WTC11 (cell line): Measurements from ENCODE around the gene OGDH. TPM values are rescaled to one million over a fixed set of nuclear protein-coding genes. Genes with fewer than 3 reads are reported as not detected.

Experiments used
- ATAC-seq: fragments of 200-7000 bp; cut with Tn5 transposase; 2 replicates; pipeline ENCODE4 v1.10.0; 2021; ENCODE audit warnings: mild to moderate bottlenecking, moderate library complexity
- CTCF ChIA-PET: fragments of 300-600 bp; sonication (Branson Sonifier 250); formaldehyde crosslinking; loops from one replicate; lab custom pipeline; 2021; ENCODE audit warnings: antibody characterized with exemption; lab: Charles Lee
- POLR2A ChIA-PET: fragments of 350-600 bp; sonication (Branson Sonifier 250); formaldehyde crosslinking; loops from one replicate; lab custom pipeline; 2021; ENCODE audit warnings: antibody characterized with exemption; lab: Charles Lee
- DNase-seq: peaks from one replicate; pipeline ENCODE4 v3.0.0; 2021; ENCODE audit warnings: low spot score
- H3K27ac Mint-ChIP-seq: 2 replicates; pipeline ENCODE4 v1.8.0; 2021; ENCODE audit warnings: mixed read lengths
- H3K27me3 Mint-ChIP-seq: 2 replicates; pipeline ENCODE4 v1.8.0; 2021; ENCODE audit warnings: low read depth, mild to moderate bottlenecking, moderate library complexity, mixed read lengths
- H3K36me3 Mint-ChIP-seq: 2 replicates; pipeline ENCODE4 v1.8.0; 2021; ENCODE audit warnings: mixed read lengths
- H3K4me1 Mint-ChIP-seq: 2 replicates; pipeline ENCODE4 v1.8.0; 2022; ENCODE audit warnings: mixed read lengths
- H3K4me3 Mint-ChIP-seq: 2 replicates; pipeline ENCODE4 v1.8.0; 2021; ENCODE audit warnings: mild to moderate bottlenecking, moderate library complexity, mixed read lengths
- H3K9me3 Mint-ChIP-seq: 2 replicates; pipeline ENCODE4 v1.8.0; 2021; ENCODE audit warnings: mixed read lengths
- AR ChIP-seq: fragments of 250-450 bp; sonication (Bioruptor Pico); IDR thresholded peaks from 2 replicates; pipeline ENCODE4 v1.9.0; 2021; ENCODE audit warnings: mild to moderate bottlenecking
- CREM ChIP-seq: sonication (generic); formaldehyde crosslinking; IDR thresholded peaks from 2 replicates; pipeline ENCODE4 v1.8.1; 2022; ENCODE audit warnings: mild to moderate bottlenecking, missing genetic modification reagents, moderate library complexity
- E2F1 ChIP-seq: sonication (generic); formaldehyde crosslinking; IDR thresholded peaks from 2 replicates; pipeline ENCODE4 v1.8.0; 2022; ENCODE audit warnings: mild to moderate bottlenecking, missing genetic modification reagents
- HMGA2 ChIP-seq: fragments of 250-450 bp; sonication (Bioruptor Pico); IDR thresholded peaks from 2 replicates; pipeline ENCODE4 v1.4.0; 2021; ENCODE audit warnings: mild to moderate bottlenecking, moderate library complexity
- MXD4 ChIP-seq: fragments of 250-450 bp; sonication (Bioruptor Pico); IDR thresholded peaks from 2 replicates; pipeline ENCODE4 v1.8.0; 2021; ENCODE audit warnings: mild to moderate bottlenecking, moderate library complexity, borderline replicate concordance
- MYBL2 ChIP-seq: sonication (generic); formaldehyde crosslinking; IDR thresholded peaks from 2 replicates; pipeline ENCODE4 v1.8.1; 2023; ENCODE audit warnings: mild to moderate bottlenecking, moderate library complexity, missing genetic modification reagents
- NR1H2 ChIP-seq: sonication (generic); formaldehyde crosslinking; IDR thresholded peaks from 2 replicates; pipeline ENCODE4 v1.9.0; 2021; ENCODE audit warnings: mild to moderate bottlenecking, moderate library complexity, missing genetic modification reagents
- NR2C2 ChIP-seq: sonication (generic); formaldehyde crosslinking; IDR thresholded peaks from 2 replicates; pipeline ENCODE4 v1.8.0; 2022; ENCODE audit warnings: mild to moderate bottlenecking, missing genetic modification reagents
- TEAD1 ChIP-seq: sonication (generic); formaldehyde crosslinking; IDR thresholded peaks from 2 replicates; pipeline ENCODE4 v1.8.0; 2022; ENCODE audit warnings: mild to moderate bottlenecking, missing genetic modification reagents
- ZBTB21 ChIP-seq: sonication (generic); formaldehyde crosslinking; IDR thresholded peaks from 2 replicates; pipeline ENCODE4 v1.8.1; 2023; ENCODE audit warnings: mild to moderate bottlenecking, missing genetic modification reagents, borderline replicate concordance
- total RNA-seq: library from RNA; stranded (reverse); gene quantifications from 3 replicates; pipeline ENCODE4 v1.2.3, GENCODE V29; 2021
- TF ChIP-seq, protein P1 (sequence below): sonication (generic); formaldehyde crosslinking; IDR thresholded peaks from 2 replicates; pipeline ENCODE4 v1.8.1; 2023; ENCODE audit warnings: mild to moderate bottlenecking, missing genetic modification reagents
- TF ChIP-seq, protein P2 (sequence below): sonication (generic); formaldehyde crosslinking; IDR thresholded peaks from 2 replicates; pipeline ENCODE4 v1.8.1; 2022; ENCODE audit warnings: mild to moderate bottlenecking, missing genetic modification reagents, moderate library complexity, borderline replicate concordance

OGDH gene
- total RNA-seq, 1 experiment from 2014 or later: 79.6 TPM

- TF ChIP-seq AR (CRISPR knock-in tag): no peak
Measured at GRCh38 chr7:44603193-44603592, 3.2 kb upstream of the OGDH start (continued).

- DNase-seq (no peak), ATAC-seq (no peak)
- no peak overlapping the region; the same call in 1 of the 2 replicates for H3K27ac Mint-ChIP-seq
- POLR2A ChIA-PET: no interaction called here
- peaks cover 15% of the 10 kb centered on the region for H3K4me1 Mint-ChIP-seq
- H3K4me3 Mint-ChIP-seq: peak overlapping the region; percentile 22
- H3K9me3 Mint-ChIP-seq: no peaks in the 10 kb centered on the region
- peaks cover 4% of the 10 kb centered on the region for H3K27me3 Mint-ChIP-seq
- H3K36me3 Mint-ChIP-seq: no peaks in the 10 kb centered on the region
- TF ChIP-seq CREM (CRISPR knock-in tag) (no peak), HMGA2 (CRISPR knock-in tag) (no peak)
- TF ChIP-seq, protein P1, sequence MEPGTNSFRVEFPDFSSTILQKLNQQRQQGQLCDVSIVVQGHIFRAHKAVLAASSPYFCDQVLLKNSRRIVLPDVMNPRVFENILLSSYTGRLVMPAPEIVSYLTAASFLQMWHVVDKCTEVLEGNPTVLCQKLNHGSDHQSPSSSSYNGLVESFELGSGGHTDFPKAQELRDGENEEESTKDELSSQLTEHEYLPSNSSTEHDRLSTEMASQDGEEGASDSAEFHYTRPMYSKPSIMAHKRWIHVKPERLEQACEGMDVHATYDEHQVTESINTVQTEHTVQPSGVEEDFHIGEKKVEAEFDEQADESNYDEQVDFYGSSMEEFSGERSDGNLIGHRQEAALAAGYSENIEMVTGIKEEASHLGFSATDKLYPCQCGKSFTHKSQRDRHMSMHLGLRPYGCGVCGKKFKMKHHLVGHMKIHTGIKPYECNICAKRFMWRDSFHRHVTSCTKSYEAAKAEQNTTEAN (CRISPR knock-in tag): no peak
- CTCF ChIA-PET: no interaction called here
Measured at GRCh38 chr7:44604941-44605340, 1.5 kb upstream of the OGDH start.

GRCh38 chr7:44607141-44608068 is 978 bp downstream of the OGDH start:
- peak overlapping the region; percentile 87 for H3K4me3 Mint-ChIP-seq
- peak overlapping the region; percentile 99 for H3K27ac Mint-ChIP-seq
- POLR2A ChIA-PET: interaction anchor here (0.6 to 1.7 kb wide), 7 partner anchors 25 to 380 kb away, joined by 3 to 7 read pairs (median 4); partner anchors contain the start of genes DDX56, H2AZ2 and TMED4
- CTCF ChIA-PET: interaction anchor here (1.0 to 1.4 kb wide), 2 partner anchors 15 to 42 kb away, joined by 3 to 8 read pairs; no protein-coding TSS in a partner anchor
- H3K27me3 Mint-ChIP-seq: no peaks in the 10 kb centered on the region
- H3K36me3 Mint-ChIP-seq: no peaks in the 10 kb centered on the region
- H3K4me1 Mint-ChIP-seq: peaks cover 15% of the 10 kb centered on the region
- DNase-seq: no peak
- no peak for ATAC-seq
- H3K9me3 Mint-ChIP-seq: no peaks in the 10 kb centered on the region
- TF ChIP-seq NR2C2 (CRISPR knock-in tag) (0 out of 2 replicates have a peak, but pooled peaks have one; percentile 55), MYBL2 (CRISPR knock-in tag) (no peak), TEAD1 (CRISPR knock-in tag) (no peak), MXD4 (CRISPR knock-in tag) (no peak), E2F1 (CRISPR knock-in tag) (no peak), AR (CRISPR knock-in tag) (no peak), HMGA2 (CRISPR knock-in tag) (no peak), NR1H2 (CRISPR knock-in tag) (no peak), ZBTB21 (CRISPR knock-in tag) (no peak)
- TF ChIP-seq, protein P1 (CRISPR knock-in tag): 0 out of 2 replicates have a peak, but pooled peaks have one; percentile 18
- TF ChIP-seq, protein P2, sequence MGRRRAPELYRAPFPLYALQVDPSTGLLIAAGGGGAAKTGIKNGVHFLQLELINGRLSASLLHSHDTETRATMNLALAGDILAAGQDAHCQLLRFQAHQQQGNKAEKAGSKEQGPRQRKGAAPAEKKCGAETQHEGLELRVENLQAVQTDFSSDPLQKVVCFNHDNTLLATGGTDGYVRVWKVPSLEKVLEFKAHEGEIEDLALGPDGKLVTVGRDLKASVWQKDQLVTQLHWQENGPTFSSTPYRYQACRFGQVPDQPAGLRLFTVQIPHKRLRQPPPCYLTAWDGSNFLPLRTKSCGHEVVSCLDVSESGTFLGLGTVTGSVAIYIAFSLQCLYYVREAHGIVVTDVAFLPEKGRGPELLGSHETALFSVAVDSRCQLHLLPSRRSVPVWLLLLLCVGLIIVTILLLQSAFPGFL (CRISPR knock-in tag): no peak
